ENCODE measurements around the gene CAMSAP1.
"Not testable (repeated sequence)": the region's sequence is repeated elsewhere in the genome, so short reads cannot be mapped to it uniquely, and the experiment has no call there.

Gene CAMSAP1

GRCh38 chr9:135895202-135895848, 12.0 kb downstream of the CAMSAP1 start:
- no peak for DNase-seq

- DNase-seq = no peak
Measured at GRCh38 chr9:135893104-135893503, 14.2 kb downstream of the CAMSAP1 start.

- DNase-seq = not testable (repeated sequence)
Measured at GRCh38 chr9:135892327-135892726, 15.0 kb downstream of the CAMSAP1 start.

- DNase-seq = no peak
Measured at GRCh38 chr9:135891027-135891631, 16.2 kb downstream of the CAMSAP1 start.

GRCh38 chr9:135890190-135891026, 16.9 kb downstream of the CAMSAP1 start:
- DNase-seq = no peak

- DNase-seq = no peak
Measured at GRCh38 chr9:135889564-135890189, 17.7 kb downstream of the CAMSAP1 start.

GRCh38 chr9:135888766-135889394, 18.5 kb downstream of the CAMSAP1 start:
- DNase-seq = no peak

- no peak for DNase-seq
Measured at GRCh38 chr9:135888126-135888765, 19.1 kb downstream of the CAMSAP1 start.

GRCh38 chr9:135887585-135888050, 19.7 kb downstream of the CAMSAP1 start:
- DNase-seq = no peak

- DNase-seq = no peak
Measured at GRCh38 chr9:135887021-135887507, 20.3 kb downstream of the CAMSAP1 start.

- DNase-seq = no peak
Measured at GRCh38 chr9:135886147-135886981, 21.0 kb downstream of the CAMSAP1 start.

GRCh38 chr9:135885100-135885853, 22.1 kb downstream of the CAMSAP1 start:
- DNase-seq = no peak

GRCh38 chr9:135884328-135885035, 22.9 kb downstream of the CAMSAP1 start:
- DNase-seq = no peak

GRCh38 chr9:135883410-135884089, 23.8 kb downstream of the CAMSAP1 start:
- DNase-seq = no peak

GRCh38 chr9:135882011-135882410, 25.3 kb downstream of the CAMSAP1 start:
- no peak for DNase-seq

- no peak for DNase-seq
Measured at GRCh38 chr9:135880438-135880837, 26.9 kb downstream of the CAMSAP1 start.

GRCh38 chr9:135879619-135880018, 27.7 kb downstream of the CAMSAP1 start:
- DNase-seq = no peak

- DNase-seq = no peak
Measured at GRCh38 chr9:135879237-135879601, 28.1 kb downstream of the CAMSAP1 start.
